HG02610 (cell line): ENCODE data around the gene SEMA4D.

Experiments used
- ATAC-seq: cut with Tn5 transposase; IDR thresholded peaks from one replicate; pipeline ENCODE4 v1.9.1; 2021; ENCODE audit warnings: mild to moderate bottlenecking, moderate library complexity; ENCODE audit not compliant: unreplicated experiment

SEMA4D gene

DNA sequence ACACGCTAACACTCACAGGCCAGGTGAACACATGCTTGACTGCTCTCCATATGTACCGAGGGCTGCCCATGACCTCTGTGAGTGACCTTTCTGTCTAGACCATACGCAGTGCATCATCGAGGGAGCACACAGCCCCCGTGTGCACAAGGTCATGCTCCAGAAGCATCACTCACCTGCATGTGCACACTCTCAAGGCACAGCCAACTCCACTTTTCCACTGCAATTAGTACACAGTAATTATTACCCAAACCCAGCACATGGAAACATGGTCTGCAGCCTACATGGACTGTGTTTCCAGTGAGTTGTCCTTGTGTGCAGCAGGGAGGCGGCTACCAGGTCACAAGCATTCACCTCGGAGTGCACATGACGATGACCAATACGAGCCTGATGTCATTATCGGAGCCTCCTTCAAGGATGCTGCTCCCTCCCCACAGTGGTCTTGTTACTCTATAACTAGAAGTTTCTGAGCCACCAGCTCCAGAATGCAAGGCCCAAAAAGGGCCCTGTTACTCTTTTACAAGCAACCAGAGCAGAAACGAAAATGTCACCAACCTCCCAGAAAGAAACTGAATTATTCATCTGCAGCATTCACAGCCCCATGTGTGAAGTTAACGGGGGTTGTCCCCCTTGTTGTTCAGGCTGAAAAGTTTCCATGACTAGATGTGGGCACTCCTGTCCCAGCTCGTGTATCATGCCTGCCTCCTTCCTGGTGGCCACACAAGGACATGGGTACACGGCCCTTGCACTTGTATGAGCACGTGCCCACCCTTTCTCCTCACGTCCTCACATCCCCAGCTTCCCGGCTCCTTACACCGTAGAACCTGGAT lies 31.2 kb downstream of the SEMA4D start:
- ATAC-seq = peak; percentile 55

DNA sequence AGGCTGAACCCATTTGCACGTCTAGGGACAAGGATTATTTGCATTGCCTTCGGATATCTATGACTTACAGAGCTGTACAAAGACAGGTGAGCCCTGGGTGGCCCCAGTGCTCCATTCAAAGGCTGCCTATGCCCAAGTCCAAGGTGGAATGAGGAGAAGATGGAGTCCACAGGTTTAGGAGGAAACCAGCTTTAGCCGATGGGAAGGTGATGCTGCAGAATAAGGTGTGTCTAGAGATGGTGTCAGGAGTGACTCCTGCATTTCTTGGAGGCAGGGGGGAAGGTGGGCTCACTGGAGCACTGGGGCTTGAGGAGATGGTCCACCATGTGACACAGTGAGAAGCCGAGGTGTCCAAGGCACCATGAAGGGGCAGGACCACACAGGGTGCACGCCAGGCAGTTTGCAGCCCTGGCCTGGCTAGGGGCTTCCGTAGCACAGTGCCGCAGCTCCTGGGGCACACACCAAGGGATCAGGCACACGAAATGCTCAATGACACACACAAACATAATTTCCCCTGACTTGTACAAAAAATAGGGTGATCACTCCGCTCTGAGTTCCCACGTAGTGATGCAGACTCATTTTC lies 32.1 kb downstream of the SEMA4D start:
- no peak for ATAC-seq

DNA sequence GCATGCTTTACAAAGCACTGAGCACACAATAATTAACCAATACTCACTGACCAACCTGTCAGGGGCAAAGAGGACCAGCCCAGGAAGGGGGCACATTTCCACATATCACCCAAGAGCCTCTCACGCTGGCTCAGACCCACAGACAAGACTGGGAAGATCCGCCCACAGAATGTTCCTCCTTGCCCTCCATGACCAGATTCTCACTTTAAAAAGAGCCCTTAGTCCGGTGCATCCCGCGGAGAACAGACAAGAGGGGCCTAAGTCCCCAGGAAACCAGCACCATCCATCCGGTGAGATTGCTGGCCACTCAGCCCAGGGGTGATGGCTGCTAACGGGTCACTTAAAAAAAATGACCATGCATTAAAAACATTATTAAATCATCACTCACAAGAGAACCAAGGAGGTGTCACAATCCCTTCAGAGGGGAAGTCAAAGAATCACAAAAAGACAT lies 32.9 kb downstream of the SEMA4D start:
- ATAC-seq = no peak

DNA sequence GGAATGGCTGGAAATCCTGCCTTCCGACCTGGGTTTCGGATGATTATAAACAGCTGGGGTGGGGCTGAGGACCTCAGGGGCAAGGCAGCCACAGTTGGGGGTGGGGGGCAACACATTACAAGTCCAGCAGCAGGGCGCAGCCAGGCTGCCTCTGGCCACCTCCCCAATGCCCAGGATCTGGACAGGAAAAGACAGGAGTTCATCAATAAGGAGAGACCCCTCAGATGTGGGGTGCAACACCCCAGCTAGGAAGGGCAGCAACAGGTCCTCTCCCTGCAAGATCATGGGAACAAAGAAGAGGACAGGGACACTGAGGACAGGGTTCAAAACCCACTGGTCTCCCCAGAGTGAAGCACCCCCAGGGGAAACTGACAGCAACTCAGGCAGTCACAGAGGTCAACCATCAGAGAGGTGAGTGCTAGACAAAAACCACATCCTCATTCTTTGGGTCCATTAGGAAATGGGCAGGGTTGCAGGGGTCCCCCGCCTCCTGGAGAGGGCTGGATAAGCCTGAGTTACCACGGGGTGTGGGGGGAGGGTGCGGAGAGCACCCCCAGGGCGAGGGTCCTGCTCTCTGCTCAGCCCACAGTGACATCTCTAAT lies 33.5 kb downstream of the SEMA4D start:
- ATAC-seq = no peak

DNA sequence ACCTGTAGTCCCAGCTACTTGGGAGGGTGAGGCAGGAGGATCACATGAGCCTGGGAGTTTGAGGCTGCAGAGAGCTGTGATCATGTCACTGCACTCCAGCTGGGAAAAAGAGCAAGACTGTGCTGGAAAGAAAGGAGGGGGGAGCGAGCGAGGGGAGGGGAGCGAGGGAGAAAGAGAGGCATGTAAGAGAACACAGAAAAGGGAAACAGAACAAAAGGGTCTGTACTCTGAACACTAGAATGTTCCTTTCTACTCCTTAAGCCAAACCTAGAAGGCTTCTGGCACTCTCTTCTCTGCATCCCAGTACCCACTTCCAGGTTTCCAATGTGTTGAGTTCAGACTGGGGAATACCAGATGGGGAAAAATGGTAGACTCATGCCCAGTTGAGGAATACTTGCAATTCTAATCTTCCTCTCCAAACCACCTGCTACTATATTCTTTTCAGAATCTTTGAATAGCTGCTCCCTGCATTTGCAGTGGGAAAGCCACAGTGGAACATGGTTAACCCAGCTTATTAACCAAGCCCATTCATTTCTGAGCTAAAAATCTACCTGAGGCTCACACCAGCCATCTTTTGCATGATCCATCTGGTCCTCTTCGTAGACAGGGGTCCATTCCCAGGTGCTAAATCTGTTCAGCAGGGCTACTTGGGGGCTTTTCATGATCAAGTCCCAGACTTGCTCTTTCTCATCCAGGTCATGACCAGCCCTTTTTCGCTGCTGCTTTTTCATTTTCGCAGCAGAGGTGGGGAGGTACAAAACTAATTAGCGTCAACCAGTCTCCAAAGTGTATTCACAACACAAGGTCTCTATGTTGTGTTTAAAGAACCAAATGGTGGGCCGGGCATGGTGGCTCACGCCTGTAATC lies 34.9 kb downstream of the SEMA4D start:
- no peak for ATAC-seq

DNA sequence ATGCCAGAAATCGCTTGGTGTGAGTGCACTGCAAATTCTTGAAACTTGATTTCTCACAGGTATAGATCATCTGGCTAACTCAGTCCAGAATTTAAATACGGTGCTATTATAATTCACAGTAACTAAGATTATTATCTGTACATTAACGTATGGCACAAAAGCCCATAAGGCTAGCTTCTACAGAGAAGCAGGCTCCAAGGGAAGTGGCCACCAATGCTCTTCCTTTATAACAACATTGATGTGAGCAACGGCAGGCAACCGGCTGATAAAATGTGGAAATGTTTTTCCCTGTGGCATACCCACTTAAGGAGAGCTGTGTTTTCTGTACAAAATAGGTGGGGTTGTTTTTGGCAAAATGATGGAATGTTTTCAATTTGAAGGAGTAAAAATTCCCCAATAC lies 35.7 kb downstream of the SEMA4D start:
- no peak for ATAC-seq

DNA sequence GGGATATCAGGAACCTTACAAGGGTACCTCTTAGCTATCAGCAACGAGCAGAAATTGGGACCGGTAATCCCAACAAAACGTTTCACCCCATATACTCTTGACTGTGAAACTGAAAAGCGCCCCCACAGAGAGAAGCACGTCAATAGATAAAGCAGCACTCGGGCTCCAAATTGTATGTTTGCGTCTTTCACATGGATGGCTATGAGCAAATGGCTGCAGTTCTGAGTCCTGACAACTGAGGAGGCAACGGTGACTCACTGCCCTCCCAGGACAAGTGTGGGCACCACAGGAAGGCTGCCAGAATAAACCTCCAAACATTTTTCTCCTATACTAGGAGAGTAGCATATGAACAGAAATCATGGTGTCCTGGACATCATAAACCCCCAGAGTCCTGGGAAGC lies 36.6 kb downstream of the SEMA4D start:
- no peak for ATAC-seq

DNA sequence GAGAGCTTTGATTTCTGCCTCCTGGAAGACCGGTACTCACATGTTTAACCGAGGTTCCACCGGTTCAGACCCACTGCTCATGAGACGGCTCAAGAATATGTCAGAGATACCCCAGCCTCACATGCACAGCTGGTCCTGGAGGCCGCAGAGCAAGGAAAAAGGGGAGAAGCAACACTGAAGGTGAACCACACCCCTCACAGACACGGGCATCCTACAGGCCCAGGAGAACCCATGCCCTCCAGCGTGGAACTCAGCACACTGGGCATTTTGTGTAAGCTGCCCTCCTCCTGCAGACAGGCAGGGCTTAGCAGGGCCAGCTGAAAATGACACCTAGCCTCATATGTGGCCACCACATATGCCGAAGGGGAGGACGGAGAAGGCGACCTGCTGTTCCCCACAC lies 37.4 kb downstream of the SEMA4D start:
- no peak for ATAC-seq

DNA sequence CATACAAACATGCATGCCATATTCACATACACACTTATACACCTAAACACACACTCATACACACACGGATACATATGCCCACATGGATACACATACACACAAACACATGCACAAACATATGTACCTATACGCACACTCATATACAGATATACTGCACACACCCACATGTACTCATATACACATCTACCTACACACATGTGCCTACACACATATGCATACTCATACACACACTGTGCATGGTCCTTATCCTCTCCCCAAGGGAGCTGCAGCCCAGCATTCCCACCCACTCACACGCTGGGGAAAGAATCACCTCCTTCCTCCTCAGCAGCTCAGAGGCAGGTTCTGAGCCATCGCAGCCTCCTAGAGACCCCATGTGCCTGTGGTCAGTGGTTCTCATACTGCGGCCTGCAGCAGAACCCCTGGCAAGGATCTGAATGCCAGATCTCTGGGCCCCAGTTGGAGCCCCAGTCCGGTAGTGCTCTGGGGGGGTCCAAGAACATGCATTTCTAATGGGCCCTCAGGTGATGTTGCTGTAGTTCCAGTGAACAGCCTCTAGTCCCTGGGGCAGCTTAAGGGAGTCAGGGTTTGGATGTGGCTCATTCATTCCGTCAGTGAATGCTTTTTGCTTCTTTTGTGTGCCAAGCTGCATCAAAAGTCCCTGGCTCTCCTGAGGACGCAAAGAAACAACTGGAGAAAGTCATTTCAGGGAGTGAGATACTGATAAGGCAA lies 39.0 kb downstream of the SEMA4D start:
- no peak for ATAC-seq

DNA sequence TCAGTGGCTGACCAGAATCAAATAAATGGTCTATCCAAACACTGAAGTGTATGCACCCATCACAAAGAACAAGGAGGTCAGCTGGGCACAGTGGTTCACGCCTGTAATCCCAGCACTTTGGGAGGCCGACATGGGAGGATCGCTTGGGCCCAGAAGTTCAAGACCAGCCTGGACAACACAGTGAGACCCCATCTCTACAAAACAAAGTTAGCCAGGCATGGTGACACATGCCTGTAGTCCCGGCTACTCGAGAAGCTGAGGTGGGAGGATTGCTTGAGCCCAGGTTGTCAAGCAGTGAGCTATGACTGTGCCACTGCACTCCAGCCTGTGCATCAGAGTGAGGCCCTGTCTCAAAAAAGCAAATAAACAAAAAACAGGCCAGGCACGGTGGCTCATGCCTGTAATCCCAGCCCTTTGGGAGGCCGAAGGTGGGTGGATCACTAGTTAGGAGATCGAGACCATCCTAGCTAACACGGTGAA lies 40.5 kb downstream of the SEMA4D start:
- no peak for ATAC-seq

DNA sequence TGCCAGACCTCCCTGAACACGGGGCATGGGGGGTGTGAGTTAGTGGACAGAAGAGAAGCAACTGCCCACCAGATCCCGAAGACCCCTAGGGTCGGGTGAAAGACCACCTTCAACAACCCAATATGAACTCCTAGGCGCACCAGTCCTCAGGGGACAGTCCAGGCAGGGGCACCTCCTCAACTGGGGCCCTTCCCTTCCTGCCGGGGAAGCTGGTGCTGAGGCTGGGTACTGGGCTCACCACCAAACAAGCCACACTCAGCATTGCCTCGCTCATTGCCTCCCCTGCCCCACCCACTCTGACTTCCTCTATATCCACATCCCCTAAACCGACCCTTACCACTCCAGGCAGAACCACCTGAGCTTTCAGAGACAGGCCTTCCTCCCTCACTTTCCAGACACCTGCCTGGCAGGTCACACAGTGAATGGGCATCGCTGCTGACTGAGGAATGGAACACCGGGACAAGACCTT lies 42.5 kb downstream of the SEMA4D start:
- no peak for ATAC-seq

DNA sequence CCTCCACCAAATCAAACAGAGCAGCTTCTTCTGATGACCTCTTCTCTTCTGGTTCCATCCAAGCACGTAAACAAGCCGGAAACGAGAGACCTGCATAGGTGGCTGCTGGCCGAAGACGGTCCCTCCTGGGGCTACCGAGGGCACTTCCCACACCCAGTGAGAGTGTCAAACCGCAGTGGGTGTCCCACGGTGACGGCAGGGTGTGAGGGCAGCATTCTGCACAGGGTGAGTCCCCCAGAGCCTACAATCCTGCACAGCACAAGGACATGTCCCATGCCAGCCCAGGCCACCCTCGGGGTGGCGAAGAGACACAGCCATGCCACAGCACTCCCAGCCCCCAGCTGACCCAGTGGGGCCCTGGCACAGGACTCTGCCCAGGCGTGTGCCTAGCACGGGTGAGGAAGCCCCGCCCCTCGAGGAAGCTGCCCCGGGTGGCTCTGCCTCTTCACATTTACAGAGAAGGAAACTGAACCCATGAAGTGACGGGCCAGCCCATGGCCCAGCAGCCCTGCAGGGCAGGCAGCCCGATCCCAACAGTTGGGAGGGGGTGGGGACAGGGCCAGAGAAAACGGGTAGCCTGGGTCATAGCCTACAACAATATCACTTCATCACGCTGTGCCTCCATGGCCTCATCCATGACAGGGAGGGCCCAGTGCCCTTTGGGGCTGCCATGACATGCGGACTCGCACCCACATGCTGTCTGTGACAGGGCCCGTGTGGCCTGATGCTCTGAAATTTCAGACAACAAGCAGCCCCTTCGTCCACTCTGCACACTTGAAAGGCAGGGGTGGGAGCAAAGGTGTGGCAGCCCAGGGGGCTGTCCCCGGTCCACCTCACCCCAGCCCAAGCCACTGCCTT lies 43.2 kb downstream of the SEMA4D start:
- ATAC-seq = no peak

DNA sequence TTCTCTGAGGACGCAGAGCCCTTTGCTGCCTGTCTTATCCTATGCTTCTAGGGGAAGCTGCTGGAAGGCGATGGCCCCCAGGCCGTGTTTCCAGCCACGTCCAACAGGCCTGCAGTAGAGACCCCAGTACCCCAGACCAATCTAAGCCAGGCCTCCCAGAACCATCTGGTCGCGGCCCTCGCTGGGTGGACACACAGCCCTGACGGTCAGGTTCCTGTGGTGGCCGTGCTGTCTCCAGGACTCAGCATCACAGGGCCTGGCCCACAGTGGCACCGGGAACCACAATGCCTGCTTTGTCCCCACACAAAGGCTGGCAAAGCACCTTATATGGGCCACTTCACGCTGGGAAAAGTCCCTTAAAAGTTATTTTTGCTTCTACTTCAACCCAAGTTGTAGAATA lies 44.5 kb downstream of the SEMA4D start:
- no peak for ATAC-seq

DNA sequence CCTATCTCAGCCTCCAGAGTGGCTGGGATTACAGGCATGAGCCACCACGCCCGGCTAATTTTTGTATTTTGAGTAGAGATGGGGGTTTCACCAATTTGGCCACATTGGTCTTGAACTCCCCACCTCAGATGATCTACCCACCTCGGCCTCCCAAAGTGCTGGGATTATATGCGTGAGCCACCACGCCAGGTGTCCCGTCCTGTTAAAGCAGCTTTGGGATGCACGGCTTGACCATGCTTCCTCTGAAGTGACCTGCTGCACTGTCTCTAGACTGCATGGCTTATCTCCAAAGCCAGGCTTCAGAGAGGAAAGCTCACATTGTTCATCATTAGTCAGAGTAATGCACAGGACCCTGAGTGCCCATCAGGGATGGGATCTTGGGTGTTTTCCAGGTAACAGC lies 45.4 kb downstream of the SEMA4D start:
- no peak for ATAC-seq

DNA sequence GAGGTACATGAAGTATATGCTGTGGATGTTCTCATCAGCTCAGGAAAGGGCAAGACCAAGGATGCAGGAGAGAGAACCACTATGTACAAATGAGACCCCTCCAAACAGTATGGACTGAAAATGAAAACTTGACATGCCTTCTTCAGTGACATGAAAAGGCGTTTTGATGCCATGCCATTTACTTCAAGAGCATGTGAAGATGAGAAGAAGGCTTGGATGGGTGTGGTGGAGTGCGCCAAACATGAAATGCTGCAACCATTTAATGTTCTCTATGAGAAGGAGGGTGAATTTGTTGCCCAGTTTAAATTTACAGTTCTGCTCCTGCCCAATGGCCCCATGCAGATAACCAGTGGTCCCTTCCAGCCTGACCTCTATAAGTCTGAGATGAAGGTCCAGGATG lies 47.7 kb downstream of the SEMA4D start:
- no peak for ATAC-seq

DNA sequence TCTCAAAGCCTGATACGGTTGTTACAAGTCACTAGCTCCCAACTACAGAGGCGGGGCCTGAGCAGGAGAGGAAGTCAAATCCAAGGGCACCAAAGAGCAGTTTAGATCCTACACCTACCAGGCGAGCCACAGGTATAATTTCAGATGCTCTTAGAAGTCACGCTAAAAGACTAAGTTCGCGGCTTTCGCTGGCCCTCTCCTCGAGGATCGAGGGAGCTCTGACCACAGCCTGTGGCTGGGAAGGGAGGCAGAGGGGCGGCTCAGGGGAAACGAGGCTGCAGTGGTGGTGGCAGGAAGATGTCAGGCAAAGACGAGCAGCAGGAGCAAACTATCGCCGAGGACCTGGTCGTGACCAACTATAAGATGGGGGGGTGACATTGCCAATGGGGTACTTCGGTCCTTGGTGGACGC lies 48.6 kb downstream of the SEMA4D start:
- no peak for ATAC-seq

DNA sequence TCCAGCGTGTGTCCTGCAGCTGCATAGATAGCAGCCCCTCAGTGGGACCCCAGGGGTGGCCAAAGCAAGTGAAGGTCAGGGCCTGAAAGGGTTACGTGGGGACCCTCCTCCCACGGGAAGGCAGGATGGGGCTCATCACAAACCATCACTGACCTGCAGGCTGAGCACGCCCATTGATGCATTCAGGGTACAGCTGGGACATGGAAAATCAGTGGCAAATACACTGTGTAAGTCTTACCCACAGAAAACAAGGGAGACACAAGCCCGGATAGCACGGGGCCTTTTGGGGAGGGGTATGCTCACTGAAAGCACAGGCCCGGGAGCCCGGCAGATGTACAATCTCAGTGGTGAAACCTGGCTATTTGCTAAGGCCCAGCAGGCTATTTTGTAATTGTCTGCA lies 49.1 kb downstream of the SEMA4D start:
- ATAC-seq = no peak

DNA sequence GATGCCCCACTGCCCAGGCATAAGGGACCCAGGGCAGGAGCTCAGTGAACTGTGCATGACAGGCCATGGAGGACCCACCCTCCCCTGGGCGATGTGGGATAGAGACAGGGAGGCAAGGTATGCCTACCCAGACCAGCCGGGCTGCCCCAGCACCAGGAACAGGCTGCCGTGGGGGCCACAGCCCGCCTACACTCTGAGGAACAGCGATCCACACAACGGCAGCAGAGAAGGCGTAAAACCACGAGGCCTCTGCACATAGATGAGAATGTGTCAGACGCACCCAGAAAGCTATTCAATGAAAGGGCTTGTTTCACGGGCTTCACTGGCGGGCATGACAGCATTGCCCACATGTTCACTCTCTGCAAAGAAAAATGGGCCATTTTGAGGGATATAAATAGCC lies 49.5 kb downstream of the SEMA4D start:
- no peak for ATAC-seq

DNA sequence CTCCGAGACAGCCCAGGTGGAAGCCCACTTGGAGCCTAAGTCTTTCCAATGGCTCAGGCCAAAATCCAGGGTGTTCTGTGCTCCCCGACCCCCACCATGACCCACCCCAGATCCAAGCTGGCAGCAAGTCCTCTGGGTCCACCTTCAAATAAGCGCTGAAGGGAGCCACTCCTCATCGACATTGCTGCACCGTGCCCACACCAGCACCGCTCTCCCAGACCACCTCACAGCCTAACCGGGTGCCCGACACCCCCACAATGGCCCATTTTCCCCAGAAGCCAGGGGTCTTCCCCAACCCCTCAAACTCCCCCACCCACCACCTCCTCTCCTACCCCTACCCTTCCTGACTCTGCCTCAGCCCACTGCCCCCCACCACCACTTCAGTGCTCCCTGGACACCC lies 50.5 kb downstream of the SEMA4D start:
- ATAC-seq = no peak

DNA sequence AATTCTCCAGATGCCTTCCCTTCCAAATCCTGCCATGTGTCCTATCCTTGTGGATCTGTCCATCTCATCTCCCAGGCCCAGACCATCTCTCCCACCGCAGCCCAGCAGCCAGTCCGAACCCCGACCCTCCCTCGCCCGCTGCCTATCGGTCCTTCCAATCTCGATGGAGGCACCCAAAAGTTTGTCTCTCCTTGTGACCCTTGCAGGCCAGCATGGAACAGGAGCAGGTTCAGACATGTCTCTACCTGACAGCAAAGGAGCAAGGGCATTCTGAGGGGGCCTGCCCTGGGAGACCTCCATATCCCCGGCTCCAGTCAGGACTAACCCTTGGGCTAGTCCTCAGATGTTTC lies 51.0 kb downstream of the SEMA4D start:
- no peak for ATAC-seq
